Chondrocyte (in vitro differentiated cells): ENCODE results near the gene PPARA. TPM values are rescaled to one million over a fixed set of nuclear protein-coding genes. Genes with fewer than 3 reads are reported as not detected.

ENCODE experiments used
- DNase-seq: peaks from one replicate; pipeline ENCODE4 v3.0.0; 2021; ENCODE audit warnings: mixed read lengths, low spot score
- H3K27ac Mint-ChIP-seq: one replicate; pipeline ENCODE4 v1.8.0; 2021; ENCODE audit warnings: mild to moderate bottlenecking, moderate library complexity, mixed read lengths; ENCODE audit not compliant: unreplicated experiment
- H3K27me3 Mint-ChIP-seq: 2 replicates; pipeline ENCODE4 v1.8.0; 2021; ENCODE audit warnings: low read depth, mixed read lengths
- H3K36me3 Mint-ChIP-seq: 2 replicates; pipeline ENCODE4 v1.8.0; 2021; ENCODE audit warnings: low read depth, mixed read lengths
- H3K4me1 Mint-ChIP-seq: 2 replicates; pipeline ENCODE4 v1.8.0; 2021; ENCODE audit warnings: low read depth, mild to moderate bottlenecking, mixed read lengths
- H3K4me3 Mint-ChIP-seq: one replicate; pipeline ENCODE4 v1.8.0; 2021; ENCODE audit warnings: mild to moderate bottlenecking, moderate library complexity, mixed read lengths; ENCODE audit not compliant: unreplicated experiment
- H3K9me3 Mint-ChIP-seq: 2 replicates; pipeline ENCODE4 v1.8.0; 2021; ENCODE audit warnings: low read depth, mixed read lengths
- CTCF ChIP-seq: fragments of 200-600 bp; sonication (generic); IDR thresholded peaks from 2 replicates; pipeline ENCODE4 v1.5.0; 2021; ENCODE audit warnings: antibody characterized with exemption, mild to moderate bottlenecking, moderate library complexity
- total RNA-seq: library from RNA; stranded (reverse); gene quantifications from 3 replicates; pipeline ENCODE4 v1.2.1, GENCODE V29; 2021

The PPARA gene
- total RNA-seq, 1 donor from 2014 or later: 16.0 TPM

DNA sequence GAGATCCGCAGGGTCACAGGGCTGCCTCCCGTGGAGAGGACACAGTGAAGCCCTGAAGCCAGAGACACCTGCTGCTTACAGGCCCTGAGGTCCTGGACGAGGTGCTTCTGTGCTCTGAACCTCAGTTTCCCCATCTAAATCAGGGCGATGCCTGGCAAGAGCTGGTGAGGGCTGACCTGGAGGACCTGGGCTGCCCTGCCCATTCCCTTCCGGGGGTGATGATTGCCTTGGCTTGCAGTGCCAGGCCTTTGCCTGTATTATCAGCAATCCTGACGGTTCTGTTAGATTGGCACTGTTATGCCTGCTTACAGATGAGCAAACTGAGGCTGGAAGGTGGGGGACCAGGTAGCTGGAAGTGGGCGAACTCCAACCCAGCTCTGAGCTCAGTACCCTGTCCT lies 138.5 kb downstream of the PPARA start:
- H3K27ac Mint-ChIP-seq: no peak overlapping the region
- H3K27me3 Mint-ChIP-seq: no peaks in the 10 kb centered on the region
- DNase-seq: no peak
- H3K36me3 Mint-ChIP-seq: peaks cover 26% of the 10 kb centered on the region
- H3K4me3 Mint-ChIP-seq: no peak overlapping the region
- no peak for TF ChIP-seq CTCF
- H3K4me1 Mint-ChIP-seq: no peaks in the 10 kb centered on the region
- H3K9me3 Mint-ChIP-seq: no peaks in the 10 kb centered on the region

GRCh38 chr22:46289244-46289891 lies 139.0 kb downstream of the PPARA start:
- Mint-ChIP-seq H3K27me3 (no peaks in the 10 kb centered on the region), H3K4me1 (no peaks in the 10 kb centered on the region), H3K27ac (no peak overlapping the region), H3K4me3 (no peak overlapping the region), H3K9me3 (no peaks in the 10 kb centered on the region), H3K36me3 (peaks cover 21% of the 10 kb centered on the region)
- DNase-seq: no peak
- no peak for TF ChIP-seq CTCF

DNA sequence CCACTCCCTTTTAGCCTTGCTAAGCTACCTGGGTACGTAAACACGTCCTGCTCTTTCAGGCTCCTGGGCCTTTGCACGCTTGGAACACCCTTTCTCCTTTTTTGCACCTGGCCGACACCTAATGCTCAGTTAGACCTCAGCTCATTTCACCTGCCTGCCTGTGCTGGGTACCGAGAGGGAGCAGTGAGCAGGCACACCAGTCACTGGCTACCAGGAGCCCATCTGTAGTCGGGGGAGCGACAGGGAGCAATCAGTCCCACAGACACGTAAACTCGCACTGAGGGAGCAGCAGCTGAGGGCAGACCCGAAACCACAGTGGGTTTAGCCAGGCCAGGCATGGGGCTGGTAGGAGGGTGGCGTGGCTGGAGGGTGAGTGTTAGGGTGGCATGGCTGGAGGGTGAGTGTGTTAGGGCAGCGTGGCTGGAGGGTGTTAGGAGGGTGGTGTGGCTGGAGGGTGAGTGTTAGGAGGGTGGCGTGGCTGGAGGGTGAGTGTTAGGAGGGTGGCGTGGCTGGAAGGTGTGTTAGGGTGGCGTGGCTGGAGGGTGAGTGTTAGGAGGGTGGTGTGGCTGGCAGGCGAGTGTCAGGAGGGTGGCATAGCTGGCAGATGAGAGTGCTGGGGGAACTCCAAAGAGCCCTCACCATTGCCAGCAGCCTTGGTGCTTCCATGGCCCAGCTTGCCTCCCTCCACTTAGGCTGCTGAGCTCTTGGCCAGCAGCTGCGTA lies 140.0 kb downstream of the PPARA start:
- H3K4me1 Mint-ChIP-seq: peaks cover 4% of the 10 kb centered on the region
- no peak overlapping the region for H3K27ac Mint-ChIP-seq
- no peak for TF ChIP-seq CTCF

GRCh38 chr22:46290843-46291785 lies 140.8 kb downstream of the PPARA start:
- no peak for DNase-seq
- Mint-ChIP-seq H3K4me3 (no peak overlapping the region), H3K4me1 (peaks cover 12% of the 10 kb centered on the region), H3K9me3 (no peaks in the 10 kb centered on the region), H3K27ac (no peak overlapping the region), H3K27me3 (no peaks in the 10 kb centered on the region), H3K36me3 (peaks cover 12% of the 10 kb centered on the region)
- TF ChIP-seq CTCF: no peak

More for the DNA sequence above, 140.0 kb downstream of the PPARA start:
- Mint-ChIP-seq H3K4me3 (no peak overlapping the region), H3K27me3 (no peaks in the 10 kb centered on the region), H3K9me3 (no peaks in the 10 kb centered on the region), H3K36me3 (peaks cover 17% of the 10 kb centered on the region)
- DNase-seq: no peak

GRCh38 chr22:46292173-46292572 lies 141.8 kb downstream of the PPARA start:
- H3K4me3 Mint-ChIP-seq: no peak overlapping the region
- no peak for DNase-seq
- peaks cover 17% of the 10 kb centered on the region for H3K4me1 Mint-ChIP-seq
- TF ChIP-seq CTCF: no peak
- H3K27me3 Mint-ChIP-seq: no peaks in the 10 kb centered on the region
- no peak overlapping the region for H3K27ac Mint-ChIP-seq
- no peaks in the 10 kb centered on the region for H3K9me3 Mint-ChIP-seq
- peaks cover 12% of the 10 kb centered on the region for H3K36me3 Mint-ChIP-seq
